ENCODE data around the gene IFNG.

The IFNG gene

GRCh38 chr12:68198507-68199086 is 39.1 kb upstream of the IFNG start:
- TF ChIP-seq TAF1 (IDR thresholded peaks at IDR 0.05; ENCODE audit: borderline replicate concordance, insufficient read depth, low read length) (no peak), REST (IDR thresholded peaks at IDR 0.05; ENCODE audit: insufficient read depth in 1 of 2, low read depth in 2 of 2, low read length in 2 of 2) (no peak), POLR2AphosphoS5 (IDR thresholded peaks at IDR 0.05; ENCODE audit: low read depth, low read length) (no peak), SIN3A (IDR thresholded peaks at IDR 0.05; ENCODE audit: borderline replicate concordance, insufficient read depth, low read length) (no peak), FOXP2 (optimal IDR thresholded peaks at IDR 0.05; ENCODE audit: borderline replicate concordance, extremely low read depth, extremely low read length, insufficient read depth) (no peak)

- TF ChIP-seq SIN3A (IDR thresholded peaks at IDR 0.05; ENCODE audit: borderline replicate concordance, insufficient read depth, low read length) (no peak), TAF1 (IDR thresholded peaks at IDR 0.05; ENCODE audit: borderline replicate concordance, insufficient read depth, low read length) (no peak), FOXP2 (optimal IDR thresholded peaks at IDR 0.05; ENCODE audit: borderline replicate concordance, extremely low read depth, extremely low read length, insufficient read depth) (no peak), REST (IDR thresholded peaks at IDR 0.05; ENCODE audit: insufficient read depth in 1 of 2, low read depth in 2 of 2, low read length in 2 of 2) (no peak), POLR2AphosphoS5 (IDR thresholded peaks at IDR 0.05; ENCODE audit: low read depth, low read length) (no peak)
These were observed 30.8 kb upstream of the IFNG start for GRCh38 chr12:68190301-68190700.

GRCh38 chr12:68189821-68190242 is 30.3 kb upstream of the IFNG start:
- no peak for TF ChIP-seq TAF1 (IDR thresholded peaks at IDR 0.05; ENCODE audit: borderline replicate concordance, insufficient read depth, low read length)

- TF ChIP-seq POLR2AphosphoS5 (IDR thresholded peaks at IDR 0.05; ENCODE audit: low read depth, low read length) (no peak), SIN3A (IDR thresholded peaks at IDR 0.05; ENCODE audit: borderline replicate concordance, insufficient read depth, low read length) (no peak)
These were observed 26.1 kb upstream of the IFNG start for GRCh38 chr12:68185598-68185997.

GRCh38 chr12:68180792-68181744 is 21.5 kb upstream of the IFNG start:
- TF ChIP-seq TAF1 (IDR thresholded peaks at IDR 0.05; ENCODE audit: borderline replicate concordance, insufficient read depth, low read length) (no peak), FOXP2 (optimal IDR thresholded peaks at IDR 0.05; ENCODE audit: borderline replicate concordance, extremely low read depth, extremely low read length, insufficient read depth) (no peak), REST (IDR thresholded peaks at IDR 0.05; ENCODE audit: insufficient read depth in 1 of 2, low read depth in 2 of 2, low read length in 2 of 2) (no peak), SIN3A (IDR thresholded peaks at IDR 0.05; ENCODE audit: borderline replicate concordance, insufficient read depth, low read length) (no peak), POLR2AphosphoS5 (IDR thresholded peaks at IDR 0.05; ENCODE audit: low read depth, low read length) (no peak)
